ENCODE data around the gene MRPS33. TPM values are rescaled to one million over a fixed set of nuclear protein-coding genes. Genes with fewer than 3 reads are reported as not detected.
A peak's percentile ranks its signal among the peaks of the same experiment; 100 is the strongest.
"Not testable (repeated sequence)": the region's sequence is repeated elsewhere in the genome, so short reads cannot be mapped to it uniquely, and the experiment has no call there.

The MRPS33 gene
- 10 to 100 TPM in 11 of 12 donors, not detected in 1; 51.0 to 85.6 (median 75.8) TPM for polyA plus RNA-seq (ENCODE audit: insufficient read length in 12 of 12)
- long read RNA-seq, donor 1, full-length matches to known transcripts: 61 of 74 reads
- long read RNA-seq, donor 1, partial matches to known transcripts: 13 of 74 reads
- long read RNA-seq, donor 1, other reads (novel, unspliced or antisense): 0 of 74 reads
- long read RNA-seq, donor 2, full-length matches to known transcripts: 74 of 87 reads
- long read RNA-seq, donor 2, partial matches to known transcripts: 13 of 87 reads
- long read RNA-seq, donor 2, other reads (novel, unspliced or antisense): 0 of 87 reads
- long read RNA-seq, donor 3, full-length matches to known transcripts: 24 of 29 reads
- long read RNA-seq, donor 3, partial matches to known transcripts: 5 of 29 reads
- long read RNA-seq, donor 3, other reads (novel, unspliced or antisense): 0 of 29 reads
- long read RNA-seq, donor 4, full-length matches to known transcripts: 16 of 16 reads
- long read RNA-seq, donor 4, partial matches to known transcripts: 0 of 16 reads
- long read RNA-seq, donor 4, other reads (novel, unspliced or antisense): 0 of 16 reads
- long read RNA-seq, donor 5, full-length matches to known transcripts: 88 of 101 reads
- long read RNA-seq, donor 5, partial matches to known transcripts: 13 of 101 reads
- long read RNA-seq, donor 5, other reads (novel, unspliced or antisense): 0 of 101 reads
- long read RNA-seq, donor 6, full-length matches to known transcripts: 27 of 35 reads
- long read RNA-seq, donor 6, partial matches to known transcripts: 8 of 35 reads
- long read RNA-seq, donor 6, other reads (novel, unspliced or antisense): 0 of 35 reads
- long read RNA-seq, donor 7, full-length matches to known transcripts: 18 of 18 reads
- long read RNA-seq, donor 7, partial matches to known transcripts: 0 of 18 reads
- long read RNA-seq, donor 7, other reads (novel, unspliced or antisense): 0 of 18 reads
- long read RNA-seq, donor 8, full-length matches to known transcripts: 65 of 72 reads
- long read RNA-seq, donor 8, partial matches to known transcripts: 7 of 72 reads
- long read RNA-seq, donor 8, other reads (novel, unspliced or antisense): 0 of 72 reads
- long read RNA-seq, donor 9, full-length matches to known transcripts: 26 of 33 reads
- long read RNA-seq, donor 9, partial matches to known transcripts: 7 of 33 reads
- long read RNA-seq, donor 9, other reads (novel, unspliced or antisense): 0 of 33 reads
- long read RNA-seq, donor 10, full-length matches to known transcripts: 56 of 61 reads
- long read RNA-seq, donor 10, partial matches to known transcripts: 5 of 61 reads
- long read RNA-seq, donor 10, other reads (novel, unspliced or antisense): 0 of 61 reads
- long read RNA-seq, donor 11, full-length matches to known transcripts: 44 of 59 reads
- long read RNA-seq, donor 11, partial matches to known transcripts: 15 of 59 reads
- long read RNA-seq, donor 11, other reads (novel, unspliced or antisense): 0 of 59 reads

- peak; percentile 98 for DNase-seq
Measured at GRCh38 chr7:141014524-141015395, at the start of gene MRPS33. Gene MRPS33 (minus strand): TSS chr7:141014952. CDS start chr7:141010633, 4,319 bp downstream.

DNA sequence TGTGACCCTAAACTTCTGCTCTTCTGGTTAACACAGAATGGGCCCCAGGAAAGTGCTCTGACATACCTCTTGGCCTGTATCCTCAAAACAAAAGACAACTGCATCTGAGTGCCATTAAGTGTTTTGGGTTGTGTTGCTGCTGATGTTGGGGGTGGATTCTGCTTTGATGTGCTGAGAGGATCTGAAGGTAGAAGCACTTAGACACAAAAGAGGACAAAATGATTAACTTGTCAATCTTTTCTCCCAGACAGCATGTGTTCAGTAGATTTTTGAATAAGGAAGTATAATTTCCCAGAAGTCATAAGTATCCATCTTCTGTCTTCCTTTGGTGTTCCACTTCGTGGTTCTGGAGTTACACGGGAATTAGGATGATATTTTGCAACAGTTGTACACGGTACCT, 43.0 kb upstream of the MRPS33 start:
- no peak for DNase-seq

- no peak for DNase-seq
Measured at GRCh38 chr7:141055146-141055545, 40.4 kb upstream of the MRPS33 start.

DNA sequence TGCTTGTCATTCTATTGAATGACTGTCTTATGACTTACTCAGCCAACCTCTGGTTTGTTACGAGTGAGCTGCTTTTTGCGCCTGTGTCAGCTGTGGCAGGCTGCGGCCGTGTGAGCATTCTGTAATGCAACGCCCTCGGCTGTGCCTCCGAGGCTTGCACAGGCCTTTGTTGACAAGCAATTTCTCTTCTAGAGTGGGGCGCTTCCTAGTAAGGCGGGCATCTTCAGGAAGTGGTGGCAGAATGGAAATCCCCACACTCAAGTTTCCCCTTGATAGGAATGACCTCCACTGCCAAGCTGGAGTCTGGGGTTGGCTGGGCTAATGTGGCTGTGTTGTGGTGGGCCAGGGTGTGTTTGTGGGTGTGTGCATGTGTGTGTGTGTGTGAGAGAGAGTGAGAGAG, 38.9 kb upstream of the MRPS33 start:
- no peak for DNase-seq

DNA sequence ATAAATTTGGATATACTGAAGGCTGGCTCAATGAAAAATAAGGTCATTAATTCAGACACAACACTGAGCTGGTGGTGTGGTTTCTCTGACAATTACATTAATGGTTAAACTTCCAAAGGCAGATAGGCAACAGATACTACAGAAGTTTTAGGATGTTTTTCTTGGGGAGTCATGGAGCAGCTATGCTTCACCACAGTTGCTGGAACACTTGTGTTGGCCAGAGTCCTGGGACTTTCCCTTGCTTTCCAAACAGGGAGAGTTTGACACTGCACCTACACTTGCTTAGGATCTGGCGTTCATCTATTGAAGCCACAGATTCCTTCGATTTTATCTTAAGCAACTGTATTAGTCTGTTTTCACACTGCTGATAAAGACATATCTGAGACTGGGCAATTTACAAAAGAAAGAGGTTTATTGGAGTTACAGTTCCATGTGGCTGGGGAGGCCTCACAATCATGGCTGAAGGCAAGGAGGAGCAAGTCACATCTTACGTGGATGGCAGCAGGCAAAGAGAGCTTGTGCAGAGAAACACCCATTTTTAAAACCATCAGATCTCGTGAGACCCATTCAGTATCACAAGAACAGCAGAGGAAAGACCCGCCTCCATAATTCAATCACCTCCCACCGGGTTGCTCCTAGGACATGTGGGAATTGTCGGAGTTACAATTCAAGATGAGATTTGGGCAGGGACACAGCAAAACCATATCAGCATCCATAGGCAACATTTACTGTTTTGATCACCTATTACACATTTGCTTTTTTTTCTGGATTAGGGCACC, 31.3 kb upstream of the MRPS33 start:
- DNase-seq: no peak

DNA sequence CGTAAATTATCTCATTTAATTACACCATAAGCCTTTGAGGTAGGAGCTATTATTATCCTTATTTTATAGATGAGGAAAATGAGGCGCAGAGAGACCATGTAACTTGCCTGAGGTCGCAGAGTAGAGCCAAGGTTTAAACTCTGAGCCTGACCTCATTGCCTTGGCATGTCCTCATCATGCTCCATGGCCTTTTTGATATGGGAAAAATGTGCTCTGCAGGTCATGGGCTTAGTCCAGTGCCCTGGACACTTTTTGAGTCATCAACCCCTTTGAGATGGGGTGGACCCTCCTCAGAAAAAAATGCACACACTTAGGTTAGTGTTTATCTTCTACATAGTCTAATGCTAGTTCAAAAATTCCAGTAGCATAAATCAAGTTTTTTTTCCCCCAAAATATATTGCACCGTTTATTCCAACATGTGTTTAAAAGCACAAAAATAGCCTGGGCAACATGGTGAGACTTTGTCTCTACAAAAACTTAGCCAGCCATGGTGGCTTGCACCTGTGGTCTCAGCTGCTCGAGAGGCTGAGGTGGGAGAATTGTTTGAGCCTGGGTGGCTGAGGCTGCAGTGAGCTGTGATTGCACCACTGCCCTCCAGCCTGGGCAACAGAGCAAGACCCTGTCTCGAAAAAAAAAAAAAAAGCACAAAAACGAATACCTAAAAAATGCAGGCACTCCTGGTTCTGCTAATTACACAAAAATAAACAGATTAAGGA, 30.5 kb upstream of the MRPS33 start:
- DNase-seq: no peak

- no peak for DNase-seq
Measured at GRCh38 chr7:141043616-141044015, 28.9 kb upstream of the MRPS33 start.

GRCh38 chr7:141042222-141043193, 27.8 kb upstream of the MRPS33 start:
- no peak for DNase-seq

DNA sequence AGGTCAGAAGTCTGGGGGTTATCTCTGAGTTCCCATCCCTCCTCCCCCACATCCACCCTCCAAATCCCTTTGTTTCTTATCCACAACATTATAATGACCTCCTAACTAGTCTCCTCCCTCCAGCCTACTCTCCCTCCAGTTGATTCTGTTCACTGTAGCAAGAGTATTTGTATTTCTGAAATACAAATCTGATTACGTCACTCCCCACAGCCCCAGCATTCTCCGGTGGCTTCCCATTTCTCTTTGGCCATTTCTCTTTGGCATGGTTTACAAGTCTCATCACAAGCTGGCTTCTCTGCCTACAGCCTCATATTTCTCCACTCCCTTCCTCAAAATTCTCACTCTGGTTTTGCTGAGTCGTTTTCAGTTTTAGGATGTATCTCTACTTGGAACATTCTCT, 24.6 kb upstream of the MRPS33 start:
- no peak for DNase-seq

DNA sequence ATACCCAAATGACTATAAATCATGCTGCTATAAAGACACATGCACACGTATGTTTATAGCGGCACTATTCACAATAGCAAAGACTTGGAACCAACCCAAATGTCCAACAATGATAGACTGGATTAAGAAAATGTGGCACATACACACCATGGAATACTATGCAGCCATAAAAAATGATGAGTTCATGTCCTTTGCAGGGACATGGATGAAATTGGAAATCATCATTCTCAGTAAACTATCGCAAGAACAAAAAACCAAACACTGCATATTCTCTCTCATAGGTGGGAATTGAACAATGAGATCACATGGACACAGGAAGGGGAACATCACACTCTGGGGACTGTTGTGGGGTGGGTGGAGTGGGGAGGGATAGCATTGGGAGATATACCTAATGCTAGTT, 23.3 kb upstream of the MRPS33 start:
- DNase-seq: not testable (repeated sequence)

- DNase-seq: not testable (repeated sequence)
Measured at GRCh38 chr7:141032539-141033323, 18.0 kb upstream of the MRPS33 start.

DNA sequence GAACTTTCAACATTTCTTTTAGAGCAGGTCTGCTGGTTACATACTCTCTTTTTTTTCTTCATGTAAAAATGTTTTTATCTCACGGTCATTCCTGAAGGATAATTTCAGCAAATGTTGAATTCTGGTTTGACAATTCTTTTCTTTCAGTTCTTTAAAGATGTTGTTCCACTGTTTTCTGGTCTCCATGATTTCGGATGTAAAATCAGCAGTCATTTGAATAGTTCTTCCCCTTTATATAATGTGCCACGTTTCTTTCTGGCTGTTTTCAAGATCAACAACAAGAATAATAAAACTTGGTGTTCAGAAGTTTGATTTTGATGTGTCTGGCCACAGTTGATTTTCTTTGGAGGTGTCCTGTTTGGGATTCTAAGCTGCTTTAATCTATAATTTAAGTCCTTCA, 14.0 kb upstream of the MRPS33 start:
- no peak for DNase-seq

- no peak for DNase-seq
Measured at GRCh38 chr7:141027043-141027442, 12.3 kb upstream of the MRPS33 start.

GRCh38 chr7:141024668-141025067, 9.9 kb upstream of the MRPS33 start:
- no peak for DNase-seq

DNA sequence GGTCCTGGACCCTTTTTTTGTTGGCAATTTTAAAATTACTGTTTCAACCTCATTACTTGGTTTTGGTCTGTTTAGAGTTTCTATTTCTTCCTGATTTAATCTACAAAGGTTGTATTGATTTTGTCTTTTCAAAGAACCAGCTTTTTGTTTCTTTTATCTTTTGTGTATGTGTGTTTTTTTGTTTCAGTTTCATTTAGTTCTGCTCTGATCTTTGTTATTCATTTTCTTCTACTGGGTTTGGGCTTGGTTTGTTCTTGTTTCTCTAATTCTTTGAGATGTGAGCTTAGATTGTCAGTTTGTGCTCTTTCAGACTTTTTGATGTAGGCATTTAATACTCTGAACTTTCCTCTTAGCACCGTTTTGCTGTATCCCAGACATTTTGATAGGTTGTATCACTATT, 8.5 kb upstream of the MRPS33 start:
- DNase-seq: no peak

GRCh38 chr7:141017555-141017954, 2.8 kb upstream of the MRPS33 start:
- DNase-seq: no peak

DNA sequence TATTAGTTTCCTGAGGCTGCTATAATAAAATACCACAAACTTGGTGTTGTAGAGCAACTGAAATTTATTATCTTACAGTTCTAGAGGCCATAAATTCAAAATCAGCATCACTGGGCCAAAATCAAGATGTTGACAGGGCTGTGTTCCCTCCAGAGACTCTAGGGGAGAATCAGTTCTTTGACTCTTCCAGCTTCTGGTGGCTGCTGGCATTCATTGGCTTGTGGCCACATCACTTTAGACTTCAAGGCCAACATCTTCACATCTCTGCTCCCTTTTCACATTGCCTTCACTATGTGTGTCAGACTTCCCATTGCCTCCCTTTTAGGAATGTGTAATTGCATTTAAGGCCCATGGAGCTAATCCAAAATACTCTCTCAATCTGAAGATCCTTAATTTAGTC, 1.6 kb upstream of the MRPS33 start:
- DNase-seq: no peak

All from muscle of arm (tissue), 14 donors.